HK-2 (cell line): ENCODE results near the gene STKLD1.
"Not testable (repeated sequence)": the region's sequence is repeated elsewhere in the genome, so short reads cannot be mapped to it uniquely, and the experiment has no call there.

Source experiments
- DNase-seq: peaks from one replicate; pipeline ENCODE4 v3.0.0-alpha.2; 2018; ENCODE audit not compliant: unreplicated experiment

STKLD1 gene

GRCh38 chr9:133375724-133376654 lies at the start of gene STKLD1, which contains the start of gene SURF4:
STKLD1 (plus strand) TSS chr9:133376366; CDS start chr9:133376474, 108 bp downstream.
SURF4 (minus strand) TSS chr9:133376060; CDS start chr9:133375969, 91 bp downstream.
- DNase-seq: peak; percentile 96

GRCh38 chr9:133327021-133327420 lies 49.1 kb upstream of the STKLD1 start:
- DNase-seq: not testable (repeated sequence)

DNA sequence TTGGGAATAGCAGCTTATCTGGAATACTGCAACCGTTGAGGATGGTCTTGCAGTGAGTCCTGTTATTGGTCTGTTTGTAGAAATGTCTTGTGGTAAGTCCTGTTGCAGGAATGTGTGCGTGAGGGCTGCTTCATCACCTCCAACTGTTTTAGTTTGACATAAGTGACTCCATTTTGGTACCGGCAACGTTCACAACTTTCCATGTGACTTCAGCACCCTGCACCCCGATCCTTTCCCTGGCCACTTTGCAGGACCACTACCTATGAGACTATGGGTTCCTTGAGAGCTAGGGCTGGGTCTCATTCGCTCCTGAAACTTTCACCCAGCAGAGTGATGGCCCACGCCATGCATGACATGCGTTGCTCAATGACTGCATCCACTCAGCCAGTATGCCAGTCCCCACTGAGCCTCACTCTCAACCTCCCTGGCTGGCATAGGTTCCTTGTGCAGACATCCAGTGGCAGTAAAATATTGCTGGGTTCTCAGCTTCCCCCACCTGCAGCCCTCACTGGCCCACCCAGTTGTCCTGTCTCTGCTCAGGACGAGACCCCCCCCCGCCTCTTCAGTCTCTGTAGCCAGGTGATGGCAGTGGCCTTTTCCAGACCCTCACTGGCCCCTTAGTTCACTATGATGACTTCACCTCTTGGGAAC lies 48.2 kb upstream of the STKLD1 start:
- no peak for DNase-seq

DNA sequence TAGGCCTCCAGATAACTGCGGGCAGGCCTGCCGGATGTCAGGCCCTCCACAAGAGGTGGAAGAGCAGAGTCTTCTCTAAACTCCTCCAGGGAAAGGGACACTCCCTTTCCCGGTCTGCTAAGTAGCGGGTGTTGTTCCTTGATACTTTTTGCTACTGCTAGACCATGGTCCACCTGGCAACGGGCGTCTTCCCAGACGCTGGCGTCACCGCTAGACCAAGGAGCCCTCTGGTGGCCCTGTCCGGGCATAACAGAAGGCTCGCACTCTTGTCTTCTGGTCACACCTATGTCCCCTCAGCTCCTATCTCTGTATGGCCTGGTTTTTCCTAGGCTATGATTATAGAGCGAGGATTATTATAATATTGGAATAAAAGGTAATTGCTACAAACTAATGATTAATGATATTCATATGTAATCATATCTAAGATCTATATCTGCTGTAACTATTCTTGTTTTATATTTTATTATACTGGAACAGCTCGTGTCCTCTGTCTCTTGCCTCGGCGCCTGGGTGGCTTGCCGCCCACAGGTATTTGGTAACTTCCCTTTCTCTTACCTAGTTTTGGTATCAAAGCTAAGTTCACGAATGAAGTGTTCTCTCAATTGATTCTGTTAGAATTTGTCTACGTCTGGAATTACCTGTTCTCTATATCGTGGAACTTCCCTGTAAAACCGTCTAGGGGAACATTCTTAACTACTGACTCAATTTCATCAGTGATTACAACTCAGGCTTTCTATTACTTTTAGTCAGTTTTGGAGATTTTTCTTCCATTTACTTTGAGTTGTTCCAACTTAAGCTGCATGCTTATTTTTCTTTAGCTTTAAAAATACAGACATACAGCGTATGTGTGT lies 46.6 kb upstream of the STKLD1 start:
- DNase-seq: peak; percentile 34

DNA sequence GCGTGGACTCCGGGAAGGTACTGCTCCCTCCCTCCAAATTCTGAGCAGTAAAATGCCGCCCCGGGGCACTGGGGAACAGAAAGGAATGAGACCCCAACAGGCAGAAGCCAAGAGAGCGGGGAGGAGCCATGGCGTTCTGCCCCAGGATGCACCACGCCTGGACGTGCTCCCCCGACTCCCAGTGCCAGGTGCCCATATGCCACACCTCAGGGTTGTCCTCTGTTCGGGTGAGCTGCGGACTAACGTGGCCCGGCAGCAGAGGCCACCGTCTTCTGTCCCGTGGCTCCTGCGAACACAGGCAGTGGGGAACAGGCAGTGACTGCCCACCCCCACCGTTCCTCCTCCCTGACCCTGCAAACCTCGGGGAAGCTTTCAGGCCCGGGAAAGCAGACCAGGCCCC lies 44.9 kb upstream of the STKLD1 start:
- no peak for DNase-seq

DNA sequence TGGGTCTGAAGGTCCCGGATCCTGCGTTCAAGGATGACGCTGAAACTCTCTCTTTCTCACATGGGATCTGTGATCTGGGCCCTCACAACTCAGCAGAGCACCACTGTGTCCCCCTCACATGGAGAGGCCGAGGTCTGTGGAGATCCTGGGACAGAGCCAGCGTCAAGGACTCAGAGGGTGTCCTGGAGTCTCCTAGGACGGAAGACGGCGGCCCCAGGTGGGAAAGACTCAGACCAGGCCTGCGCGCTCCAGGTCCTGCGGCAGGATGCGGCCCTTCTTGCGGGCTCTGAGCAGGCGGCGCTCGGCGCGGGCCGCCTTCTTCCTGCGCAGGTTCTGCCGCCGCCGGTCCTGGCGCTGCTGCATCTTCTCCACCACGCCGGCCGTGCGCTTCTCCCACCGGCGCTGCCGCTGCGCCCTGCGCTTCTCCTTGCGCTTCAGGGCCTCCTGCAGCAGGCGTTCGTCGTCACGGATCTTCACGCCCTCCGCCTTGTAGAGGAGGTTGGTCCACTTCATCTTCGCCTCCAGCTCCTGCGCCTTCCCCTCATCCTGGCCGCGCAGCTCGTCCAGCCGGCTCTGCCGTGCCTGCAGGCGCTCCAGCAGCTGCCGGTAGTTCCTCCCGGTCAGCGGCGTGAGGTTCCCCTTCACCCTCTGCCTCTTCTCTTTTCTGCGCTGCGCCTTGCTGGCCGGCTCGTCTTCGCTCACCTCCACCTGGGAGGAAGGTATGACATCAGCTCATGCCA lies 44.4 kb upstream of the STKLD1 start:
- DNase-seq: no peak

DNA sequence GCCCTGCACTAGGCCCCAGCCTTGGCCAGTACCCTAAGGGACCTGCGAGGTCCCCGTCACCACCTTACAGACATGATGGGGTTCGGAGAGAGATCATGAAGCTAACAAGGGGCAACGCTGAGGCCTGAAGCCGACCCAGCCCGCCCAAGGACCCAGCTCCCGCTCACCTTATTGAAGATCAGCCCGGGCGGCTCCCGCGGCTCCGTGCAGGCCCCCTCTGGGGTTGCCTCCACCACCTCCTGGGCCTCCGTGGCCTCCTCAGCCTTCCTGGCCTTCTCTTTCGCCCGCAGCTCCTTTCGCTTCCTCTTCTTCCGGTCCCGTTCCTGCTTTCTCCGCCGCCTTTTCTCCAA lies 43.8 kb upstream of the STKLD1 start:
- DNase-seq: no peak

GRCh38 chr9:133333011-133333410 lies 43.2 kb upstream of the STKLD1 start:
- DNase-seq: no peak

DNA sequence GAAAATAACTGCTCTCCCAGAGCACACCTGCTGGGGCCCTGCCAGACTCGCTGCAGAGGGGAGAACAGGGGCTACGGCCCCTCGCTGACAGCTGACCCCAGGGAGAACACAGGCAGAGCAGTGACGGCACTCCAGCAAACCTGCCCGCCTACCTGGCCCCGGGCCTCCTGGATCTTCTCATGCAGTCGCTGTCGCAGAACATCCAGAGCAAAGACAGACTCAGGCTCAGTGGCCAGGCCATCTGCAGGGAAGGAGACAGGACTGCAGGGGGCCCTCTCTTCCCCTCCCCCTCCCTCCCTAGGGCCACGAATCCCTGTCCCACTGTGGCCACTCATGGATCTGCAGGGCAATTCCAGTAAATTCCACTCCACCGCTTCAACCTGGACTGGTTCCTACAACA lies 42.6 kb upstream of the STKLD1 start:
- DNase-seq: no peak

GRCh38 chr9:133334161-133334560 lies 42.0 kb upstream of the STKLD1 start:
- DNase-seq: no peak

DNA sequence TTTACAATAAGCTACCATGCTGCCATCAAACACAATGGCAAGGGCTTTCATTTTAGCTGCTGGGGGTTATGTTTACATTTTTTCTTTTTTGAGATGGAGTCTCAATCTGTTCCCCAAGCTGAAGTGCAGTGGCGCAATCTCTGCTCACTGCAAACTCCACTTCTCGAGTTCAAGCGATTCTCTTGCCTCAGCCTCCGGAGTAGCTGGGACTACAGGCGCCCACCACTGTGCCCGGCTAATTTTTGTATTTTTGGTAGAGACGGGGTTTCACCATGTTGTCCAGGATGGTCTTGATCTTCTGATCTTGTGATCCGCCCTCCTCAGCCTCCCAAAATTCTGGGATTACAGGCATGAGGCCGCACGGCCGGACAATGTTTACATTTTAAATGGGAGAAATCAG lies 41.3 kb upstream of the STKLD1 start:
- not testable (repeated sequence) for DNase-seq

GRCh38 chr9:133335924-133336811 lies 40.0 kb upstream of the STKLD1 start, which contains the start of gene SURF6:
SURF6 (minus strand) TSS chr9:133336188; CDS start chr9:133336132, 56 bp downstream.
- peak; percentile 94 for DNase-seq

GRCh38 chr9:133339641-133340040 lies 36.5 kb upstream of the STKLD1 start:
- no peak for DNase-seq

DNA sequence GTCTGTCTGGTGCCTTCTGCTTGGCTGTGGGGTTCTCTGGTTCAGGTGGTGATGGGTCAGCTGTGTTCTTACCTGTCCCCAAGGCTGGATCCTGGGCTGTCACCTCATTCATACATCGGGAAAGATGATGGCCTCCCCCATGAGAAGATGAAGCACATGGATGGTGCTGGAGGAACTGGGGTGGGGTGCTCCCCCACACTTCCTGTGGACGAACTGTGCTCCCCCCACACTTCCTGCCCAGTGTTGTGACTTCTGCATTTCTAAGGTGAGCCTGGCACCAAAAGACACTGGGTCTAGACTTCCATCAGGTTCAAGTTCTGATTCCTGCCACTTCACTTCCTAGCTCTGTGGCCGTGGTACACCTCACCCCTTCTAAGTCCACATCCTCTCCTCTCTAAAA lies 35.9 kb upstream of the STKLD1 start:
- DNase-seq: no peak

DNA sequence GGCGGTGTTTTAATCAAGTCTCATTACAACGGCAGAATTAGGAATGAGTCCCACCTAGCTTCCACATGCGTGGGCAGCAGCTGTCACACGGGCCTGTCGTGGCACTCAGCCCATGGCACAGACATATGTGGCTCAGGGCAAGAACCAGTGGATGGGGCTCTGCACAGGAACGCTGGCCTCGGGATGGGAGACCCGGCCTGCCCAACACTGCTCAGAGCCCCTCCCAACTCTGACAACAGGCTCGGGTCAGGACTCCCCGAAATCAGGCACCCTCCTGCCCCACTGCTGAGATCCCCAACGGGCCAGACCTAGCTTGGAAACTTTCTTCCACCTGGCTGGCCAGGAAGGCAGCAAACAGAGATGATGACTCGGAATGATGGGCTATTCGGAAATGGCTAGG lies 35.2 kb upstream of the STKLD1 start:
- DNase-seq: no peak

DNA sequence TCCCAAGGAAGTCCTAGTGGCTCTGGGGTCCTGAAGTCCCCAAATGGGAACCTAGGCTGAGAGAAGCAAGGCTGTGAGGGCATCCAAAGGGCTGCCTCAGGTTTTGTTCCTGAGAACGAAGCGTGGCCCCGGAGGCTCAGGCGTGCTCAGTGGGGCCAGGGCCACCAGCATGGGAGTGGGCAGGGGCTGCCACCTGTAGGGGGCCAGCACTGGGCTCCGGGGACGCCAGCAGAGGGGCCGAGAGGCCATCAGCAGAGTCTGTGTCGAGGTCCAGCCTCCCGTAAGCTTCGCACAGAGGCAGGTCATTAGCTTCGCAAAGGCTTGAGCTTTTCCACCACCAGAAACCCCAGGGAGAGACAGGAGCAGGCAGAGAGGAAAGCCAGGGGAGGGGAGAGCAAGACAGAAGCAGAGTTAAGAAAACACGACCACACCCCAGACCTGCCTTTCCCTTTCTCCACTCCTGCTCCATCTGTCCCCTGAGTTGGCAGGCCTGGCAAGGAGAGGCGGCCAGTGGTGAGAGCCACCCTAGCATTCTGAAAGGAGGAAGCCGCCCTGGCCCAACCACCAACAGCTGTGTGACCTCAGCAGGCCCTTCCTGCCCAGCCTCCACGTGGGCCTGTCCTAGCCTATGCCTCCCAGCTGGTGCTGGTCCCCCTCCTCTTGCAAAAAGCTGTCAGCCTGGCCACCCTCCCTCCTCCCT lies 34.6 kb upstream of the STKLD1 start:
- no peak for DNase-seq

GRCh38 chr9:133342069-133342406 lies 34.1 kb upstream of the STKLD1 start:
- DNase-seq: no peak

GRCh38 chr9:133342570-133342969 lies 33.6 kb upstream of the STKLD1 start:
- no peak for DNase-seq

GRCh38 chr9:133344071-133344470 lies 32.1 kb upstream of the STKLD1 start:
- no peak for DNase-seq

DNA sequence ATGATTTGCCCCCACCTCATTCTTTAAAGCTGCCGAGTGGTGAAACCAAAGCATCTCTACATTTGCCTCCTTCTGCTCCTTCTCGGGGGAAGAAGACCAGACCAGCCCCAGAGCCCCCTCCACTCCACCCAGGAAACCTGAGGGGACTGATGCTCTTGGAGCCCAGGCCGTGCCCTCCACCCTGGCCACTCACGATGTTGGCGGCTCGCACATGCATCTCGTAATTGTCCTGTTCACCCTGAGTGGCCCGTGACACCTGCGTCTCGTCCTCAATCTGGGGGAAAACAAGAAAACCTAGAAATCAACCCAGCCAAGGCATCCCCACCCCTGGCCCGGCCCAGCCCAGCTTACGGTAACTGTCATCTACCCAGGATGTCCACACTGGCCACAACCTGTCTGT lies 31.2 kb upstream of the STKLD1 start:
- no peak for DNase-seq
